ENCODE measurements around the gene NBEAL2. TPM values are rescaled to one million over a fixed set of nuclear protein-coding genes. Genes with fewer than 3 reads are reported as not detected.
"Not testable (repeated sequence)": the region's sequence is repeated elsewhere in the genome, so short reads cannot be mapped to it uniquely, and the experiment has no call there.

Gene NBEAL2
- total RNA-seq, 1 donor from 2014 or later, result 12.6 TPM

- H3K9me3 ChIP-seq (replicated peaks), result no peaks in the 10 kb centered on the region
- no peak overlapping the region for H3K27ac ChIP-seq (replicated peaks)
- no peak overlapping the region for H3K4me3 ChIP-seq
- intact Hi-C loops (cut with micrococcal nuclease), result no loop called here
- peaks cover 60% of the 10 kb centered on the region for H3K36me3 ChIP-seq
- no peak for DNase-seq
- no peaks in the 10 kb centered on the region for H3K4me1 ChIP-seq
- no peak for TF ChIP-seq CTCF (IDR thresholded peaks at IDR 0.05; ENCODE audit: borderline replicate concordance)
- no peaks in the 10 kb centered on the region for H3K27me3 ChIP-seq (ENCODE audit: low read depth)
Observed at GRCh38 chr3:47034868-47035489, 55.5 kb downstream of the NBEAL2 start.

- DNase-seq, result no peak
- intact Hi-C loops (cut with micrococcal nuclease), result no loop called here
- H3K4me3 ChIP-seq, result no peak overlapping the region
- no peaks in the 10 kb centered on the region for H3K4me1 ChIP-seq
- no peaks in the 10 kb centered on the region for H3K9me3 ChIP-seq (replicated peaks)
- H3K27ac ChIP-seq (replicated peaks), result no peak overlapping the region
- H3K36me3 ChIP-seq, result peaks cover 64% of the 10 kb centered on the region
- no peaks in the 10 kb centered on the region for H3K27me3 ChIP-seq (ENCODE audit: low read depth)
- no peak for TF ChIP-seq CTCF (IDR thresholded peaks at IDR 0.05; ENCODE audit: borderline replicate concordance)
Observed at GRCh38 chr3:47035645-47036044, 56.2 kb downstream of the NBEAL2 start.

GRCh38 chr3:47036145-47036544 is 56.7 kb downstream of the NBEAL2 start:
- peaks cover 69% of the 10 kb centered on the region for H3K36me3 ChIP-seq
- no peak for DNase-seq
- intact Hi-C loops (cut with micrococcal nuclease), result no loop called here
- H3K27ac ChIP-seq (replicated peaks), result no peak overlapping the region
- no peaks in the 10 kb centered on the region for H3K9me3 ChIP-seq (replicated peaks)
- H3K4me3 ChIP-seq, result no peak overlapping the region
- no peaks in the 10 kb centered on the region for H3K27me3 ChIP-seq (ENCODE audit: low read depth)
- H3K4me1 ChIP-seq, result no peaks in the 10 kb centered on the region
- TF ChIP-seq CTCF (IDR thresholded peaks at IDR 0.05; ENCODE audit: borderline replicate concordance), result no peak

GRCh38 chr3:47037302-47037701 is 57.8 kb downstream of the NBEAL2 start:
- intact Hi-C loops (cut with micrococcal nuclease); H3K4me3 ChIP-seq; H3K4me1 ChIP-seq; H3K27ac ChIP-seq (replicated peaks); H3K9me3 ChIP-seq (replicated peaks); DNase-seq; H3K27me3 ChIP-seq (ENCODE audit: low read depth): not testable (repeated sequence)
- peaks cover 81% of the 10 kb centered on the region for H3K36me3 ChIP-seq

- TF ChIP-seq CTCF (IDR thresholded peaks at IDR 0.05; ENCODE audit: borderline replicate concordance), result no peak
- H3K4me3 ChIP-seq, result no peak overlapping the region
- peaks cover 83% of the 10 kb centered on the region for H3K36me3 ChIP-seq
- H3K27ac ChIP-seq (replicated peaks), result no peak overlapping the region
- H3K4me1 ChIP-seq, result no peaks in the 10 kb centered on the region
- DNase-seq, result no peak
- no peaks in the 10 kb centered on the region for H3K27me3 ChIP-seq (ENCODE audit: low read depth)
- no peaks in the 10 kb centered on the region for H3K9me3 ChIP-seq (replicated peaks)
- intact Hi-C loops (cut with micrococcal nuclease), result no loop called here
Observed at GRCh38 chr3:47041114-47041513, 61.6 kb downstream of the NBEAL2 start.

- H3K4me1 ChIP-seq, result no peaks in the 10 kb centered on the region
- no peak overlapping the region for H3K27ac ChIP-seq (replicated peaks)
- H3K9me3 ChIP-seq (replicated peaks), result no peaks in the 10 kb centered on the region
- no peak for TF ChIP-seq CTCF (IDR thresholded peaks at IDR 0.05; ENCODE audit: borderline replicate concordance)
- H3K36me3 ChIP-seq, result peaks cover 75% of the 10 kb centered on the region
- H3K27me3 ChIP-seq (ENCODE audit: low read depth), result no peaks in the 10 kb centered on the region
- no peak for DNase-seq
- H3K4me3 ChIP-seq, result no peak overlapping the region
- intact Hi-C loops (cut with micrococcal nuclease), result no loop called here
Observed at GRCh38 chr3:47042231-47042791, 62.8 kb downstream of the NBEAL2 start.
